Vagina (tissue), 2 donors: Measurements from ENCODE around the gene RHCG. TPM values are rescaled to one million over a fixed set of nuclear protein-coding genes. Genes with fewer than 3 reads are reported as not detected.
A peak's percentile ranks its signal among the peaks of the same experiment; 100 is the strongest.

ENCODE experiments used
- DNase-seq, 2 donors: peaks; one replicate each; pipeline ENCODE4 v3.0.0-alpha.2; 2017; ENCODE audit errors: extremely low spot score in 2 of 2
- H3K27ac ChIP-seq: fragments of 200-600 bp; sonication (generic); one replicate; pipeline ENCODE4 v1.5.1; 2019
- H3K27me3 ChIP-seq: fragments of 200-600 bp; sonication (generic); one replicate; pipeline ENCODE4 v1.5.1; 2019
- H3K36me3 ChIP-seq, 2 donors: fragments of 200-600 bp; sonication (generic); one replicate each; pipeline ENCODE4 v1.5.1; 2017 to 2019
- H3K4me1 ChIP-seq: fragments of 200-600 bp; sonication (generic); one replicate; pipeline ENCODE4 v1.5.1; 2019
- H3K4me3 ChIP-seq, 2 donors: fragments of 200-600 bp; sonication (generic); 1 replicate in 1 of 2; 2 replicates in 1 of 2; pipeline ENCODE4 v1.5.1; 2016 to 2019
- H3K9me3 ChIP-seq: fragments of 200-600 bp; sonication (generic); one replicate; pipeline ENCODE4 v1.5.1; 2019
- CTCF ChIP-seq, 3 experiments: fragments of 450-650 bp in 2 of 3; fragments of 200-600 bp in 1 of 3; sonication (generic) in 1 of 3; IDR thresholded peaks; one replicate each; pipeline ENCODE4 v1.5.1; 2017 to 2019; ENCODE audit warnings: antibody characterized with exemption in 3 of 3, mild to moderate bottlenecking in 2 of 3, moderate library complexity in 2 of 3
- POLR2A ChIP-seq, 2 donors: fragments of 450-650 bp; IDR thresholded peaks; one replicate each; pipeline ENCODE4 v1.6.1; 2017; ENCODE audit warnings: antibody characterized with exemption in 2 of 2, mild to moderate bottlenecking in 2 of 2, moderate library complexity in 2 of 2
- POLR2AphosphoS5 ChIP-seq, 2 donors: sonication (generic); formaldehyde crosslinking; IDR thresholded peaks; one replicate each; pipeline ENCODE4 v1.9.0; 2017; ENCODE audit warnings: antibody characterized with exemption in 2 of 2, mild to moderate bottlenecking in 2 of 2, low read depth in 1 of 2; ENCODE audit not compliant: insufficient read depth in 1 of 2
- intact Hi-C: fragments of 100-400 bp; cut with DNase I; formaldehyde crosslinking; loops from one replicate; pipeline ENCODE4 v1.15.1; 2023
- total RNA-seq: library from RNA; depleted of rRNA; stranded (reverse); fragments of >200 nt; gene quantifications from one replicate; pipeline ENCODE4 v1.2.3, GENCODE V29; 2016

The RHCG gene
- total RNA-seq: 1,938 TPM

- Histone ChIP-seq H3K9me3 (no peaks in the 10 kb centered on the region), H3K4me3 (peak within 1 kb of the TSS; percentile 41 to 42), H3K36me3 (no peaks in the 10 kb centered on the region), H3K4me1 (peaks cover 18% of the 10 kb centered on the region), H3K27ac (peak within 1 kb of the TSS; percentile 77), H3K27me3 (peaks cover 9% of the 10 kb centered on the region)
- peak; percentile 83 to 88 for DNase-seq
- intact Hi-C loops: no loop called here
- TF ChIP-seq CTCF (IDR thresholded peaks at IDR 0.05) (no peak), POLR2AphosphoS5 (IDR thresholded peaks at IDR 0.05; ENCODE audit: insufficient read depth in 1 of 2, low read depth in 1 of 2) (peak in 1 of 2 donors; percentile 71), POLR2A (IDR thresholded peaks at IDR 0.05) (no peak)
Measured at GRCh38 chr15:89496155-89497098, at the start of gene RHCG. TSS of gene RHCG (minus strand) at chr15:89496583. CDS start at chr15:89496544, 39 bp downstream.

- peak in 1 of 2 donors; percentile 77 for DNase-seq
- Histone ChIP-seq H3K4me3 (no peak overlapping the region), H3K27me3 (no peaks in the 10 kb centered on the region), H3K36me3 (no peaks in the 10 kb centered on the region), H3K27ac (no peak overlapping the region), H3K9me3 (no peaks in the 10 kb centered on the region), H3K4me1 (no peaks in the 10 kb centered on the region)
- intact Hi-C loops: no loop called here
- TF ChIP-seq POLR2A (IDR thresholded peaks at IDR 0.05) (no peak), POLR2AphosphoS5 (IDR thresholded peaks at IDR 0.05; ENCODE audit: insufficient read depth in 1 of 2, low read depth in 1 of 2) (no peak), CTCF (IDR thresholded peaks at IDR 0.05) (no peak)
Measured at GRCh38 chr15:89543389-89543788, 47.0 kb upstream of the RHCG start.

- intact Hi-C loops: no loop called here
- H3K27me3 ChIP-seq: no peaks in the 10 kb centered on the region
- peak overlapping the region; percentile 65 for H3K27ac ChIP-seq
- no peaks in the 10 kb centered on the region for H3K4me1 ChIP-seq
- no peaks in the 10 kb centered on the region for H3K36me3 ChIP-seq
- no peaks in the 10 kb centered on the region for H3K9me3 ChIP-seq
- no peak overlapping the region for H3K4me3 ChIP-seq
- no peak for DNase-seq
- no peak for TF ChIP-seq POLR2A (IDR thresholded peaks at IDR 0.05)
- TF ChIP-seq CTCF (IDR thresholded peaks at IDR 0.05): no peak
- peak in 1 of 2 donors; percentile 11 for TF ChIP-seq POLR2AphosphoS5 (IDR thresholded peaks at IDR 0.05; ENCODE audit: insufficient read depth in 1 of 2, low read depth in 1 of 2)
Measured at GRCh38 chr15:89542369-89542768, 46.0 kb upstream of the RHCG start.

- no peaks in the 10 kb centered on the region for H3K36me3 ChIP-seq
- H3K27me3 ChIP-seq: no peaks in the 10 kb centered on the region
- no peaks in the 10 kb centered on the region for H3K4me1 ChIP-seq
- intact Hi-C loops: no loop called here
- H3K4me3 ChIP-seq: no peak overlapping the region
- DNase-seq: no peak
- TF ChIP-seq POLR2AphosphoS5 (IDR thresholded peaks at IDR 0.05; ENCODE audit: insufficient read depth in 1 of 2, low read depth in 1 of 2) (no peak), POLR2A (IDR thresholded peaks at IDR 0.05) (no peak), CTCF (IDR thresholded peaks at IDR 0.05) (no peak)
- H3K9me3 ChIP-seq: no peaks in the 10 kb centered on the region
- no peak overlapping the region for H3K27ac ChIP-seq
Measured at GRCh38 chr15:89539027-89539426, 42.6 kb upstream of the RHCG start.
